Liver (tissue), 9 donors: Measurements from ENCODE around the gene TFF2. TPM values are rescaled to one million over a fixed set of nuclear protein-coding genes. Genes with fewer than 3 reads are reported as not detected.

Experiments used
- DNase-seq: peaks from one replicate; pipeline ENCODE4 v3.0.0-alpha.2; 2017; ENCODE audit warnings: low spot score
- H3K27ac ChIP-seq, 2 donors: one replicate each; pipeline ENCODE4 v1.7.0; 2013; ENCODE audit warnings: inconsistent platforms in 2 of 2, low read length in 2 of 2, control low read depth in 1 of 2, low read depth in 1 of 2, mild to moderate bottlenecking in 1 of 2
- H3K27me3 ChIP-seq, 4 donors: one replicate each; pipeline versions ENCODE4 v1.6.1 to v1.7.0; 2013; ENCODE audit warnings: low read length in 3 of 4, inconsistent platforms in 1 of 4, mild to moderate bottlenecking in 1 of 4, moderate library complexity in 1 of 4; ENCODE audit not compliant: control insufficient read depth in 4 of 4, insufficient read depth in 4 of 4
- H3K36me3 ChIP-seq, 4 donors: one replicate each; pipeline versions ENCODE4 v1.6.1 to v1.7.0; 2013; ENCODE audit warnings: low read length in 3 of 4, mild to moderate bottlenecking in 3 of 4, low read depth in 1 of 4, moderate library complexity in 1 of 4; ENCODE audit not compliant: control insufficient read depth in 4 of 4, insufficient read depth in 3 of 4
- H3K4me1 ChIP-seq, 4 donors: one replicate each; pipeline versions ENCODE4 v1.6.1 to v1.7.0; 2013; ENCODE audit warnings: low read length in 3 of 4, mild to moderate bottlenecking in 3 of 4, moderate library complexity in 1 of 4; ENCODE audit not compliant: control insufficient read depth in 4 of 4, insufficient read depth in 4 of 4
- H3K4me3 ChIP-seq, 3 donors: one replicate each; pipeline versions ENCODE4 v1.6.1 to v1.7.0; 2013; ENCODE audit warnings: low read length in 3 of 3, control low read depth in 1 of 3, low read depth in 1 of 3, mild to moderate bottlenecking in 1 of 3
- H3K9ac ChIP-seq, 2 donors: one replicate each; pipeline ENCODE4 v1.7.0; 2013; ENCODE audit warnings: low read length in 2 of 2, mild to moderate bottlenecking in 2 of 2, moderate library complexity in 2 of 2, control low read depth in 1 of 2, low read depth in 1 of 2
- H3K9me3 ChIP-seq, 4 donors: one replicate each; pipeline versions ENCODE4 v1.6.1 to v1.7.0; 2013; ENCODE audit warnings: low read length in 3 of 4; ENCODE audit not compliant: control insufficient read depth in 4 of 4
- FOXA1 ChIP-seq: IDR thresholded peaks from 2 replicates; pipeline ENCODE4 v1.6.1; 2016; ENCODE audit warnings: antibody characterized with exemption
- FOXA2 ChIP-seq: IDR thresholded peaks from 2 replicates; pipeline ENCODE4 v1.6.1; 2016; ENCODE audit warnings: antibody characterized with exemption
- GABPA ChIP-seq, 2 donors: IDR thresholded peaks in 1 of 2; conservative IDR thresholded peaks in 1 of 2; 2 replicates each; pipeline ENCODE4 v1.6.1; 2016; ENCODE audit warnings: antibody characterized with exemption in 2 of 2, mild to moderate bottlenecking in 1 of 2, moderate library complexity in 1 of 2
- HNF4A ChIP-seq, 2 donors: conservative IDR thresholded peaks; 2 replicates each; pipeline ENCODE4 v1.6.1; 2016; ENCODE audit warnings: antibody characterized with exemption in 2 of 2, mild to moderate bottlenecking in 2 of 2
- HNF4G ChIP-seq: IDR thresholded peaks from 2 replicates; pipeline ENCODE4 v1.6.1; 2016; ENCODE audit warnings: antibody characterized with exemption
- NR2F2 ChIP-seq: IDR thresholded peaks from 2 replicates; pipeline ENCODE4 v1.6.1; 2016; ENCODE audit warnings: antibody characterized with exemption
- REST ChIP-seq: IDR thresholded peaks from 2 replicates; pipeline ENCODE4 v1.6.1; 2016; ENCODE audit warnings: antibody characterized with exemption, mild to moderate bottlenecking
- RXRA ChIP-seq, 2 donors: IDR thresholded peaks; 2 replicates each; pipeline ENCODE4 v1.6.1; 2017 to 2018; ENCODE audit warnings: antibody characterized with exemption in 2 of 2, mild to moderate bottlenecking in 1 of 2
- TAF1 ChIP-seq: conservative IDR thresholded peaks from 2 replicates; pipeline ENCODE4 v1.6.1; 2016; ENCODE audit warnings: antibody characterized with exemption, mild to moderate bottlenecking
- YY1 ChIP-seq: IDR thresholded peaks from 2 replicates; pipeline ENCODE4 v1.6.1; 2016; ENCODE audit warnings: antibody characterized with exemption, mild to moderate bottlenecking
- WGBS: extraction: QIAGEN DNeasy Blood & Tissue Kit; methylation state at CpG from one replicate; pipeline ENCODE4 v1.1.7; 2013; 5-methylcytosine and 5-hydroxymethylcytosine counted together
- polyA plus RNA-seq, 2 donors: library from polyadenylated mRNA; stranded (reverse) in 1 of 2; unstranded in 1 of 2; fragments of 200-250 nt in 1 of 2; fragments of >200 nt in 1 of 2; fragmentation: Nextera tagmentation in 1 of 2; extraction: Ambion mirVana in 1 of 2; gene quantifications; one replicate each; pipeline versions ENCODE4 v1.2.1 to v1.2.3, GENCODE V29; 2013 to 2015
- total RNA-seq, 2 donors: library from RNA; depleted of rRNA; stranded (reverse); fragments of >200 nt; gene quantifications; one replicate each; pipeline ENCODE4 v1.2.3, GENCODE V29; 2014
- TF ChIP-seq, protein P1 (sequence below): IDR thresholded peaks from 2 replicates; pipeline ENCODE4 v1.6.1; 2016; ENCODE audit warnings: antibody characterized with exemption
- TF ChIP-seq, protein P2 (sequence below): fragments of 150-350 bp; IDR thresholded peaks from 2 replicates; pipeline ENCODE4 v1.5.1; 2017; ENCODE audit warnings: improper control_type of control experiment, low read depth, low read length; ENCODE audit not compliant: missing input control
- TF ChIP-seq, protein P3 (sequence below): IDR thresholded peaks from 2 replicates; pipeline ENCODE4 v1.6.1; 2016; ENCODE audit warnings: antibody characterized with exemption
- donor health status: healthy.
- donor health status: healthy.
- donor health status: healthy.
- donor health status: healthy.
- donor health status: healthy.

TFF2 gene
- total and polyA plus RNA-seq, 4 donors: 1.0 TPM; not detected in 3

DNA sequence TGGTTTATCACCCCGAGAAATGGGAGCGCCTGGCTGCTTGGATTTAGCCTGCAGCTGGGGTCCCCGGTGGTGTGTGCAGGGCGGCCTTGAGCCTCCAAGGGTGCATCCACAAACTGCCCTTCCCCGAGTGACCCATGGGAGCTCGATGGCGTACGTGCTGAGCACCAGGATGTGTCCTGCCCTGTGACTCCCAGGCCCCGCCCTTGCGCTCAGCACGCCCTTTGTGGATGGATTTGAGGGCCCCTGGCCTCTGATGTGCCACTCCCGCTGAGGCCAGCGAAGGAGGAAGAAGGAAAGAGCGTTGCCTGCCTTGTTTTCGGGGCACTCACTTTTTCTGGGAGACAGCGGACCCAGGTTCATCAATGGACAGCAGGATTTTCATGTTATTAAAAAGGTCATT, 33.9 kb downstream of the TFF2 start:
- no peaks in the 10 kb centered on the region for H3K9me3 ChIP-seq
- 84% methylated on average over 16 of the region's 16 CpGs for WGBS
- no peak overlapping the region for H3K9ac ChIP-seq
- H3K36me3 ChIP-seq: no peaks in the 10 kb centered on the region
- H3K4me3 ChIP-seq: no peak overlapping the region
- DNase-seq: no peak
- TF ChIP-seq, protein P1, sequence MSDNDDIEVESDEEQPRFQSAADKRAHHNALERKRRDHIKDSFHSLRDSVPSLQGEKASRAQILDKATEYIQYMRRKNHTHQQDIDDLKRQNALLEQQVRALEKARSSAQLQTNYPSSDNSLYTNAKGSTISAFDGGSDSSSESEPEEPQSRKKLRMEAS: no peak
- TF ChIP-seq HNF4A (conservative IDR thresholded peaks at IDR 0.05) (no peak), TAF1 (no peak), REST (no peak), FOXA2 (no peak), GABPA (IDR thresholded peaks at IDR 0.05 in 1 of 2, conservative IDR thresholded peaks at IDR 0.05 in 1 of 2) (no peak), HNF4G (no peak), YY1 (no peak), RXRA (IDR thresholded peaks at IDR 0.05) (no peak)
- TF ChIP-seq, protein P2, sequence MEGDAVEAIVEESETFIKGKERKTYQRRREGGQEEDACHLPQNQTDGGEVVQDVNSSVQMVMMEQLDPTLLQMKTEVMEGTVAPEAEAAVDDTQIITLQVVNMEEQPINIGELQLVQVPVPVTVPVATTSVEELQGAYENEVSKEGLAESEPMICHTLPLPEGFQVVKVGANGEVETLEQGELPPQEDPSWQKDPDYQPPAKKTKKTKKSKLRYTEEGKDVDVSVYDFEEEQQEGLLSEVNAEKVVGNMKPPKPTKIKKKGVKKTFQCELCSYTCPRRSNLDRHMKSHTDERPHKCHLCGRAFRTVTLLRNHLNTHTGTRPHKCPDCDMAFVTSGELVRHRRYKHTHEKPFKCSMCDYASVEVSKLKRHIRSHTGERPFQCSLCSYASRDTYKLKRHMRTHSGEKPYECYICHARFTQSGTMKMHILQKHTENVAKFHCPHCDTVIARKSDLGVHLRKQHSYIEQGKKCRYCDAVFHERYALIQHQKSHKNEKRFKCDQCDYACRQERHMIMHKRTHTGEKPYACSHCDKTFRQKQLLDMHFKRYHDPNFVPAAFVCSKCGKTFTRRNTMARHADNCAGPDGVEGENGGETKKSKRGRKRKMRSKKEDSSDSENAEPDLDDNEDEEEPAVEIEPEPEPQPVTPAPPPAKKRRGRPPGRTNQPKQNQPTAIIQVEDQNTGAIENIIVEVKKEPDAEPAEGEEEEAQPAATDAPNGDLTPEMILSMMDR: no peak
- TF ChIP-seq, protein P3, sequence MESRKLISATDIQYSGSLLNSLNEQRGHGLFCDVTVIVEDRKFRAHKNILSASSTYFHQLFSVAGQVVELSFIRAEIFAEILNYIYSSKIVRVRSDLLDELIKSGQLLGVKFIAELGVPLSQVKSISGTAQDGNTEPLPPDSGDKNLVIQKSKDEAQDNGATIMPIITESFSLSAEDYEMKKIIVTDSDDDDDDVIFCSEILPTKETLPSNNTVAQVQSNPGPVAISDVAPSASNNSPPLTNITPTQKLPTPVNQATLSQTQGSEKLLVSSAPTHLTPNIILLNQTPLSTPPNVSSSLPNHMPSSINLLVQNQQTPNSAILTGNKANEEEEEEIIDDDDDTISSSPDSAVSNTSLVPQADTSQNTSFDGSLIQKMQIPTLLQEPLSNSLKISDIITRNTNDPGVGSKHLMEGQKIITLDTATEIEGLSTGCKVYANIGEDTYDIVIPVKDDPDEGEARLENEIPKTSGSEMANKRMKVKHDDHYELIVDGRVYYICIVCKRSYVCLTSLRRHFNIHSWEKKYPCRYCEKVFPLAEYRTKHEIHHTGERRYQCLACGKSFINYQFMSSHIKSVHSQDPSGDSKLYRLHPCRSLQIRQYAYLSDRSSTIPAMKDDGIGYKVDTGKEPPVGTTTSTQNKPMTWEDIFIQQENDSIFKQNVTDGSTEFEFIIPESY: no peak
- peaks cover 0 to 4% (median under 1%) of the 10 kb centered on the region in 4 donors for H3K27me3 ChIP-seq
- no peak overlapping the region for H3K27ac ChIP-seq
- peaks cover 0 to 2% (median 0%) of the 10 kb centered on the region in 4 donors for H3K4me1 ChIP-seq

DNA sequence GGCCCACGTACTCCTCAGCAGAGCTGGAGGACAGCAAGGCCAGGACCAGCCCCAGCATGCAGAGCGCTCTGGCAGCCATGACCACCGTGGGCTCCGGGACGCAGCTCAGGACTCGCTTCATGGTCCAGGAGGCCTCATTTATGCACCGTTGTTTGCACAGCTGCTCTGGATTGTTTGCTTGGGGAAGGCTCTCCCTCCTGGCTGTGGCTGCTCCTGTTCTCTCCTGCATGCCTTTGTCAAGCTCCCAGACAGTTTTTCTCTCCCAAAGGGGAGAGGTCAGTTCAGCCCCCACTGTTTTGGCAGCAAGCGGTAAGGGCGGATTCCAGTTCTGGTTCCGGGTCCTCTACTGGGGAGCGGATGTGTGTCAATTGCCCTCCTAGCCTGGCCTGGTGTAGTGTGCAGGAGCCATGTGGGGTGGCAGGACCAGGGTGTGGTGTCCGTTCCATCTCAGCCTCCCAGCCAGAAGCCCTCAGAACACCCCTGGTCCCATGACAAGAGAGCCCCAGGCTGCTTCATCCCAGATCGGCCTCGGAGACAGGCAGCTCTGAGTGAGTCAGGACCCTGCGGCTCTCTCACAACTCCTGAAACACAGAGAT, 35.4 kb downstream of the TFF2 start, which contains the start of gene TFF3:
Gene TFF3 (minus strand): TSS at position 114 of the 596 bp plus-strand sequence. CDS start 35 bp downstream, at position 79.
- H3K9me3 ChIP-seq: no peaks in the 10 kb centered on the region
- TF ChIP-seq NR2F2 (peak; percentile 22), FOXA1 (no peak)
- H3K4me1 ChIP-seq: peaks cover 0 to 2% (median 0%) of the 10 kb centered on the region in 4 donors
- no peak within 1 kb of the TSS for H3K4me3 ChIP-seq
- no peak within 1 kb of the TSS for H3K9ac ChIP-seq
- no peak within 1 kb of the TSS for H3K27ac ChIP-seq
- WGBS: 51% methylated on average over 15 of the region's 15 CpGs
- H3K27me3 ChIP-seq: peaks cover 0 to 4% (median under 1%) of the 10 kb centered on the region in 4 donors
- no peaks in the 10 kb centered on the region for H3K36me3 ChIP-seq
- no peak for DNase-seq
